Stimulated activated CD4-positive, alpha-beta T cell treated with anti-CD3 and anti-CD28 coated beads, Interleukin-4, amount 100 ng/mL, for 24 hours (primary cell): Measurements from ENCODE around the gene GNAS-AS1.

Experiments used
- DNase-seq: peaks from one replicate; pipeline ENCODE4 v3.0.0-alpha.2; 2020

The GNAS-AS1 gene

GRCh38 chr20:58855506-58856389 lies 5.0 kb upstream of the GNAS-AS1 start:
- no peak for DNase-seq

GRCh38 chr20:58854638-58855471 lies 4.2 kb upstream of the GNAS-AS1 start:
- no peak for DNase-seq

- no peak for DNase-seq
Measured at GRCh38 chr20:58853976-58854637, 3.4 kb upstream of the GNAS-AS1 start.

- DNase-seq, result no peak
Measured at GRCh38 chr20:58853466-58853865, 2.8 kb upstream of the GNAS-AS1 start.

GRCh38 chr20:58852543-58853271 lies 2.0 kb upstream of the GNAS-AS1 start, which contains the start of gene GNAS:
Gene GNAS (plus strand): TSS chr20:58852716.
- peak; percentile 60 for DNase-seq

DNA sequence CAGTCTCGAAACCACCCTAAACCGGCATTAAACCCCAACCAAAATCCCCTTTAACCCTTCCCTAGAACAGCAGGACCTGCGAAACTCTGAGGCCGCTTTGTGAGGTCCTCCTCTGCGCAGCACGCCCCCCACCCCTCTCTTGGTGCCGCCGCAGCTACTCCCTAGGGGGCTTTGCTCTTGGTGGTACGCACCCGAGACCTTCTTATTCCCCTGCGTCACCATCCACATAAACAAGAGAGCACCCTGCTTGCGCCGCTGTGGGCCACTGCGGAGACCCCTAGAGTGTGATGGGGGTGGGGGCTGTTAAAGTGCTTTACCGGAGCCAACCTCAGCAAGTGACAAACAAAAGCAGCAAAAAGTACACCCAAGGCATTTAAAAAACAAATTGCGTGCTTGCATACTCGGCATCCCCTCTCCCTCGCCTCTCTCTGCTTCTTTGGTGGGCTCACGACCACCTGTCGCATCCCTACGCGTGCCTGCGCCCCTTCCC lies 1.3 kb upstream of the GNAS-AS1 start:
- DNase-seq, result no peak

GRCh38 chr20:58851221-58851968 lies 693 bp upstream of the GNAS-AS1 start:
- no peak for DNase-seq

DNA sequence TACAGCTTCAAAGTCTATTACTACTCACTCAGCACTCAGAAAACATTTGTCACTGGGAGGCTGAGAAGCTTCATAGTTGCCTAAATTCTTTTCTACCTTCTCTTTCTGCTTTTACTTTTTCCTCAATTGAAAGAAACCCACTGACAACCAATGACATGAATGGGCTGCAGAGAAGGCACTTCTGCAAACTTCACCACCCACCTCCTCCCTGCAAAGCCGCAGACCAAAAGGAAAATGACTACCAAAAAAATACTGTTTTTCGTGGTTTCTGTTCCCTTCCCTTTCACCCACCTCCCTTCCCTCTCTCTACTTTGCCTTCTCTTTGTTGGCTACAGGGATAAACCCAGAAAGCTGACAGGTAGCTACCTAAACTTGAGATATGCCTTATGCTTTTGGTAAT lies 3.2 kb downstream of the GNAS-AS1 start:
- no peak for DNase-seq

DNA sequence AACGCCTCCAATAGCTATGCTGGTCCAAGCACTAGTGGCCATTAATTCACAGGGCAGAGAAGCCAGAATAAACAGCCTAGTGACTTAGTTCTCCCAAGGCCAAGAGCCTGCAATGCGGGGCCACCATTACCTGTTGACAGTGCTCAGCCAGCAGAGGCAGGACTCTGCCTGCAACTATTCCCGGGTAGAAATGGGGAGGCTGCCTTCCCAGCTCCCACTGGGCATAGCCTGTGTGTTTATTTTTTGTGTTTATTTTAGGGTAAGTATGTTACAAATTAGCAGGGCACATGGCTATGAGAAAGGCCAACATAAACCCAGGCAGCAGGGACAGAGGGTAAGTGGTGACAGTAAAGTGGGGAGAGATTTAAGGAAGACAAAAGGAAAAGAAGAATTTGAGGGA lies 5.0 kb downstream of the GNAS-AS1 start:
- no peak for DNase-seq

DNA sequence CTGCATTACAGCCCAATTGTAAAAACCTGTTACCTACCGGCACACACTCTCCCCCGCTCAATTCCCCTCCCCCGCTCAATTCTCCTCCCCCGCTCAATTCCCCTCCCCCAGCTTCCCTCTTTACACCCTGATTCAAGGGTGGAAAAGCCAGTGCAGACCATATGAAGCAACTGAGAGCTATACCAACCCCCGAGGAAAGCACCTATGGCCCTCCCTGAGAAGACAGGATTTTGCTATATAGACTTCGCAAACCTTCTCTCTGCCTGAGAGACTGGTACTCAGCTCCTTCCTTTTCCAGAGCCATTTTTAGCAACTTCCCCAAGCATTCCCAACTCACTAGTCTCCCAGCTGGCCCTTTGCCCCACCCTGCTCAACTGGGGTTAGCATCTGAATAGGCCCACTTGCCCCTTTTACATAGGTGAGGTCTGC lies 7.6 kb downstream of the GNAS-AS1 start:
- no peak for DNase-seq

- no peak for DNase-seq
Measured at GRCh38 chr20:58842276-58842675, 8.4 kb downstream of the GNAS-AS1 start.

GRCh38 chr20:58841539-58842264 lies 9.0 kb downstream of the GNAS-AS1 start:
- DNase-seq, result no peak

- no peak for DNase-seq
Measured at GRCh38 chr20:58840816-58841538, 9.7 kb downstream of the GNAS-AS1 start.

GRCh38 chr20:58839991-58840747 lies 10.5 kb downstream of the GNAS-AS1 start:
- DNase-seq, result no peak

GRCh38 chr20:58839474-58839874 lies 11.2 kb downstream of the GNAS-AS1 start:
- peak; percentile 53 for DNase-seq

DNA sequence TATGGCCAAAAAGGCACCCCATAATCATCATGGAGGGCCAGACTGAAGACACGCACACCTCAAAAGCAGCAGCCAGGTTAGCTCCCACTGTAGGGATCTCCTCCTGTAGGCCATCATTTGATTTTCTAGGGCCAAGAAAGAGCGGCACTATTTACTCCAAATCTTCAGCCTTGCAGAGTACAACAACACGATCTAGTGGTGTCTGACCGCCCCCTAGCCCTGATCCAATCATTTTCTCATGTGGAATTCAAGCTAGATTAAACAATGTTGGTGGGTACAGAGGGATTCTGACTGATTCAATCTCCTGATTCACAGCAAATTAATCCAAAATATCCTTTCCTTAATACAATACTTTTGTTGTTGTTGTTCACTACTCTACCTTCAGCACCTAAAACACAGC lies 12.5 kb downstream of the GNAS-AS1 start:
- DNase-seq, result no peak

DNA sequence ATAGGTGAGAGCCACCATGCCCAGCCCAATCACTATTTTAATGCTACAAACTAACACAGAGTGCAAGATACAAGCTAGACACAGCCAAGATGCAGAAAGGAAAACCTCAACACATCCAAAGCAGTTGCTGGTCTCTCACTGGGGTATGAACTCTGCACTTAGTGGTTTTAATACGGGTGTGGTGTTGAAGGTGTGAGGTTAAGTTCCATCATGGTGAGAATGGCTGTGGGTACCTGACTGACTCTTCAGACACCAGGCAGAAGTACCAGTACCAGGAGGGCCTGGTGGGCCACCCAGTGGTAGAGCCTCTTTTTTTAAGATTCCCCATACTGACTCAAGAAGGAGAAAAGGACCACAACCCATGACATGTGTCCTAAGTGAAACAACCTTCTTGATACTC lies 13.0 kb downstream of the GNAS-AS1 start:
- DNase-seq, result no peak

DNA sequence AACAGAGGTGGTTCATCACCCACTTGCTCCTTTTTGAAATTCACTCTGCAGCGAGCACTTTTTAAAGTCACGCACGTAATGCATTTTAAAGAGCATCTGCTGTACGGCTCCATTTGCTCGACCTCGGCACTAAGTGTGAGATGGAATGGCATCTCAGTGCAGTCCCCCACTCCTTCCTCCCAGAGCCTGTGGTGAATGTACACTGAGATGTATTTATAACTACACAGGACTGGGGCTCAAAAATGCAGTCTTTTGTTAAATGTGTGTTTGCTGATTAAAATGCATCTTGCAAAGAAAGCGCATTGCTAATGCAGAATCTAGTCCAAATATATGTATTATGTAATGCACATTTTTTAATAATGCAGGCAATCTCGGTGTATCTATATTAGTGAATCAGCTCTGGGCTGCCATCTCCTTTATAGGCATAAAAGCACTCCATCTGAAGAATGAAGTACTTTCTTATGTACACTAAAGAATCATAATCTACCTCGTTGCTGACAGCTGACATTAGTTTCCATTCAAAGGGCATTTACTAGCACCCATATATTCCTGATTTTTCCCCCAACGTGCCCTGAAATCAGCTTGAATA lies 14.0 kb downstream of the GNAS-AS1 start:
- DNase-seq, result no peak

- no peak for DNase-seq
Measured at GRCh38 chr20:58835231-58835630, 15.5 kb downstream of the GNAS-AS1 start.
